Esophagus muscularis mucosa (tissue), 3 donors: ENCODE data around the gene PAFAH2.

Experiments used
- POLR2A ChIP-seq: fragments of 450-650 bp; IDR thresholded peaks from one replicate; pipeline ENCODE4 v1.6.1; 2017; ENCODE audit warnings: antibody characterized with exemption, moderate library complexity, mild to moderate bottlenecking, low read depth
- POLR2AphosphoS5 ChIP-seq, 2 donors: sonication (generic); formaldehyde crosslinking; IDR thresholded peaks; one replicate each; pipeline ENCODE4 v1.6.1; 2017; ENCODE audit warnings: antibody characterized with exemption in 2 of 2
- TF ChIP-seq, protein P1 (sequence below), 3 experiments: fragments of 200-600 bp in 2 of 3; fragments of 450-650 bp in 1 of 3; sonication (generic) in 2 of 3; IDR thresholded peaks; one replicate each; pipeline ENCODE4 v1.5.1; 2017 to 2019; ENCODE audit warnings: antibody characterized with exemption in 3 of 3, mild to moderate bottlenecking in 2 of 3, moderate library complexity in 1 of 3

DNA sequence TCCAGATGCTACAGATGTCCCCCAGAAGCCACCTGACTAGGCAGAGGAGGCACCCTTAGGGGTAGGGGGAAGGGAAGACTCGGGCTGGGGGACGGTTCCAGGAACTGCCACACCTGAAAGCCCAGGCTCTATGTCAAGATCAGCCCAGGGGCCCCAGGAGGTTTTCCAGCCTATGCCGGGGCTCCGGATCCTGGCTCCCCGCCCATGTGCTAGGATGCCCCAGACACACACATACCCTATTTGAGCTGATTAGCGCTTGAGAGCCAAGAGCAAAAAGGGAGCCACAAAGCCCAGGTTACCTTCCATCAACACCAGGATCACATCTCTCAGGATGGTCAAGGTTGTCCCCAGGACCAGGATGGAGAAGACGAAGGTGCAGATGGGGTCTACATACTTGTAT, 43.5 kb upstream of the PAFAH2 start:
- TF ChIP-seq, protein P1, sequence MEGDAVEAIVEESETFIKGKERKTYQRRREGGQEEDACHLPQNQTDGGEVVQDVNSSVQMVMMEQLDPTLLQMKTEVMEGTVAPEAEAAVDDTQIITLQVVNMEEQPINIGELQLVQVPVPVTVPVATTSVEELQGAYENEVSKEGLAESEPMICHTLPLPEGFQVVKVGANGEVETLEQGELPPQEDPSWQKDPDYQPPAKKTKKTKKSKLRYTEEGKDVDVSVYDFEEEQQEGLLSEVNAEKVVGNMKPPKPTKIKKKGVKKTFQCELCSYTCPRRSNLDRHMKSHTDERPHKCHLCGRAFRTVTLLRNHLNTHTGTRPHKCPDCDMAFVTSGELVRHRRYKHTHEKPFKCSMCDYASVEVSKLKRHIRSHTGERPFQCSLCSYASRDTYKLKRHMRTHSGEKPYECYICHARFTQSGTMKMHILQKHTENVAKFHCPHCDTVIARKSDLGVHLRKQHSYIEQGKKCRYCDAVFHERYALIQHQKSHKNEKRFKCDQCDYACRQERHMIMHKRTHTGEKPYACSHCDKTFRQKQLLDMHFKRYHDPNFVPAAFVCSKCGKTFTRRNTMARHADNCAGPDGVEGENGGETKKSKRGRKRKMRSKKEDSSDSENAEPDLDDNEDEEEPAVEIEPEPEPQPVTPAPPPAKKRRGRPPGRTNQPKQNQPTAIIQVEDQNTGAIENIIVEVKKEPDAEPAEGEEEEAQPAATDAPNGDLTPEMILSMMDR (IDR thresholded peaks at IDR 0.05): no peak
- TF ChIP-seq POLR2A (no peak), POLR2AphosphoS5 (IDR thresholded peaks at IDR 0.05) (no peak)
